ENCODE measurements around the gene CALML6.

CALML6 gene

GRCh38 chr1:1911350-1912041 lies 3.6 kb upstream of the CALML6 start:
- DNase-seq = no peak

GRCh38 chr1:1914101-1914970 lies 724 bp upstream of the CALML6 start:
- no peak for DNase-seq

- no peak for DNase-seq
Observed at GRCh38 chr1:1915911-1916840, 1.1 kb downstream of the CALML6 start.

GRCh38 chr1:1916851-1917251 lies 1.8 kb downstream of the CALML6 start:
- no peak for DNase-seq

- no peak for DNase-seq
Observed at GRCh38 chr1:1917304-1917976, 2.4 kb downstream of the CALML6 start.

GRCh38 chr1:1917995-1918900 lies 3.2 kb downstream of the CALML6 start:
- DNase-seq = no peak

GRCh38 chr1:1918901-1919303 lies 3.8 kb downstream of the CALML6 start, which contains the start of gene TMEM52:
Gene TMEM52 (minus strand): TSS chr1:1919279. CDS start chr1:1919265, 14 bp downstream.
- DNase-seq = no peak

GRCh38 chr1:1919304-1920056 lies 4.4 kb downstream of the CALML6 start:
- peak; percentile 89 for DNase-seq

- no peak for DNase-seq
Observed at GRCh38 chr1:1920057-1920607, 5.1 kb downstream of the CALML6 start.

- peak; percentile 40 for DNase-seq
Observed at GRCh38 chr1:1920608-1921458, 5.8 kb downstream of the CALML6 start.

GRCh38 chr1:1921459-1921862 lies 6.4 kb downstream of the CALML6 start:
- DNase-seq = no peak

- DNase-seq = no peak
Observed at GRCh38 chr1:1921901-1922701, 7.0 kb downstream of the CALML6 start.

- DNase-seq = no peak
Observed at GRCh38 chr1:1922702-1922955, 7.6 kb downstream of the CALML6 start.

- DNase-seq = no peak
Observed at GRCh38 chr1:1922956-1923833, 8.1 kb downstream of the CALML6 start.

- no peak for DNase-seq
Observed at GRCh38 chr1:1924386-1924785, 9.3 kb downstream of the CALML6 start.

- DNase-seq = no peak
Observed at GRCh38 chr1:1924849-1925248, 9.8 kb downstream of the CALML6 start.

All from GF-D8 (cell line).